ENCODE results near the gene AANAT. TPM values are rescaled to one million over a fixed set of nuclear protein-coding genes. Genes with fewer than 3 reads are reported as not detected.
A peak's percentile ranks its signal among the peaks of the same experiment; 100 is the strongest.

AANAT gene
- total RNA-seq, 1 donor from 2014 or later: not detected

- Mint-ChIP-seq H3K4me3 (ENCODE audit: unreplicated experiment) (no peak overlapping the region), H3K9me3 (ENCODE audit: unreplicated experiment) (no peaks in the 10 kb centered on the region), H3K27ac (ENCODE audit: unreplicated experiment) (no peak overlapping the region), H3K27me3 (ENCODE audit: unreplicated experiment) (peaks cover 12% of the 10 kb centered on the region), H3K4me1 (ENCODE audit: unreplicated experiment) (no peaks in the 10 kb centered on the region), H3K36me3 (ENCODE audit: low read depth, unreplicated experiment) (peaks cover 17% of the 10 kb centered on the region)
- TF ChIP-seq CTCF (IDR thresholded peaks at IDR 0.05; ENCODE audit: unreplicated experiment): no peak
- DNase-seq (ENCODE audit: low spot score): no peak
Observed at GRCh38 chr17:76472258-76472645, 4.8 kb downstream of the AANAT start.

DNA sequence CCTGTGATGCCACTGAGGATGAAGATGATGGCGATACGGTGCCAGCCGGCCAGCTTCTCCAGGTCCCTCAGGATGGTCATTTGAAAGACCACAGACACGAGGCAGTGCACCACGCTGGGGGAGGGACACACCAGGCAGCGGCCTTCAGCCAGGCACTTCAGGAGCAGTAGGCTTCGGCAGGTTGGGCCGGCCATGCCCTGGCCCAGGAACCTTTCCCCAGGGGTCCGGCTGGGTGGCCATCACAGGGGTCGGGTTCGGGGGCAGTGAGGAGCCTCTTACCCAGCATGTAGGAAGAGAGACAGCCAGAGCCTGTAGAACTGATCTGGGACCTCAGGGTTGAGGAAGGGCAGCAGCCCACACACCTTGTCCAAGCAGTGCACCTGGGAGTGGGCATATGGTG, 5.3 kb downstream of the AANAT start:
- Mint-ChIP-seq H3K4me1 (ENCODE audit: unreplicated experiment) (no peaks in the 10 kb centered on the region), H3K27ac (ENCODE audit: unreplicated experiment) (no peak overlapping the region), H3K4me3 (ENCODE audit: unreplicated experiment) (no peak overlapping the region), H3K36me3 (ENCODE audit: low read depth, unreplicated experiment) (peaks cover 17% of the 10 kb centered on the region), H3K9me3 (ENCODE audit: unreplicated experiment) (no peaks in the 10 kb centered on the region), H3K27me3 (ENCODE audit: unreplicated experiment) (peaks cover 15% of the 10 kb centered on the region)
- DNase-seq (ENCODE audit: low spot score): no peak
- no peak for TF ChIP-seq CTCF (IDR thresholded peaks at IDR 0.05; ENCODE audit: unreplicated experiment)

DNA sequence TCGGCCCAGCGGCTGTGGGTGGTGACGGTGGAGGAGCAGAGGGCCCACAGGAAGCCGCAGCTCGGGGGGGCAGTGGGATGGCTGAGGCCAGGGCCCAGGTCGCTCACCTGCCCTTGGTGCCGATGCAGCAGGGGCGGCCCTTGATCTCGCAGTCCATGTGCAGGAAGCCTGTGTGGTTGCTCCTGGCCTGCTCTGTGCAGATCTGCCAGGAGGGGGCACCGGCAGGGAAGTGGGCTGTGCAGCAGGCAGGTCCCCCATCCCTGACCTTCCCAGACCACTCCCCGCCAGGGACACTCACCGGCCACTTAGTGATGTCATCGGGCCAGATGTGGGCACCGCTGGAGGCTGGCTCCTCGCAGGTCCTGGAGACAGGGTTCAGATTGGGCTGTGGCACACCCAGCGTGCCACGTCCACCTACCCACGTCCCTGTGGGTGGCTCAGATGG, 6.2 kb downstream of the AANAT start:
- Mint-ChIP-seq H3K9me3 (ENCODE audit: unreplicated experiment) (no peaks in the 10 kb centered on the region), H3K27me3 (ENCODE audit: unreplicated experiment) (peaks cover 17% of the 10 kb centered on the region), H3K4me3 (ENCODE audit: unreplicated experiment) (no peak overlapping the region), H3K4me1 (ENCODE audit: unreplicated experiment) (no peaks in the 10 kb centered on the region), H3K36me3 (ENCODE audit: low read depth, unreplicated experiment) (peaks cover 17% of the 10 kb centered on the region), H3K27ac (ENCODE audit: unreplicated experiment) (no peak overlapping the region)
- peak; percentile 66 for DNase-seq (ENCODE audit: low spot score)
- TF ChIP-seq CTCF (IDR thresholded peaks at IDR 0.05; ENCODE audit: unreplicated experiment): peak; percentile 44

DNA sequence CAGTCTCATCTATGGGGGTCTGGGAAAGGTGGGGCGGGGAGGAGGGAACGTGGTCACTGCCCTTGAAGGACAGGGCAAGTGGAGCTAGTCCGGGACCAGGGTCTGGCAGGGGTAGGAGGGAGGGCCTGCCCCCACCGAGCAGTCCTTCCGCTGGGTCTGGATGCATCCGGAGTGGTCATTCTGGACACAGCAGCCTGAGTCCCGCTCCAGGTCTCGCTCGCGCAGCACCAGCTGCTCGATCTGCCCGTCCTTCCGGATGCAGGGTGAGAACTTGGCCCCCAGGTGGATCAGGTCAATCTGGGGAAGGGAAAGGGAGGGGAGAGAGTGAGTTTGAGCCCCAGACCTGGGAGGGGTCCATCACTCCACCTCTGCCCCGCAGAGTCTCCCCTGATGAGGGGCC, 6.8 kb downstream of the AANAT start:
- H3K4me3 Mint-ChIP-seq (ENCODE audit: unreplicated experiment): no peak overlapping the region
- no peak for TF ChIP-seq CTCF (IDR thresholded peaks at IDR 0.05; ENCODE audit: unreplicated experiment)
- no peaks in the 10 kb centered on the region for H3K4me1 Mint-ChIP-seq (ENCODE audit: unreplicated experiment)
- no peaks in the 10 kb centered on the region for H3K9me3 Mint-ChIP-seq (ENCODE audit: unreplicated experiment)
- H3K27ac Mint-ChIP-seq (ENCODE audit: unreplicated experiment): no peak overlapping the region
- H3K27me3 Mint-ChIP-seq (ENCODE audit: unreplicated experiment): peaks cover 18% of the 10 kb centered on the region
- DNase-seq (ENCODE audit: low spot score): no peak
- H3K36me3 Mint-ChIP-seq (ENCODE audit: low read depth, unreplicated experiment): peaks cover 17% of the 10 kb centered on the region

DNA sequence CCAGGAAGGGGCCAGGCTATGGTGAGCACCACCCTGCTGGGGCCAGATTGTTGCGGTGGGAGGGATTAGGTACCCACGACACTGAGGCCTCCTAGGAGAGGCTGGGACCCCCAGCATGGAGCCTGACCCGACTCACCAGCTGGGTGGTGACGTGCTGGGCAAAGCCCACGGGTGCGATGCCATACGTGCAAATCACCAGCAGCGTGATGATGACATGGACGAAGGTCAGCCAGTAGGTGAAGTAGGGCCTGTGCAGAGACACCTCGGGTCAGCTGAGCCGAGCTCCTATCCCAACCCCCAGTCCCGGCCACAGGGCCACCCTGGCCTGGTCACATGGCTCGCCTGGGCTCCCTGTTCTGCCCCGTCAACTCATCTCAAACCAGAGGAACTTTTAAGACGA, 7.5 kb downstream of the AANAT start:
- DNase-seq (ENCODE audit: low spot score): no peak
- Mint-ChIP-seq H3K36me3 (ENCODE audit: low read depth, unreplicated experiment) (peaks cover 17% of the 10 kb centered on the region), H3K27ac (ENCODE audit: unreplicated experiment) (no peak overlapping the region), H3K9me3 (ENCODE audit: unreplicated experiment) (no peaks in the 10 kb centered on the region), H3K4me3 (ENCODE audit: unreplicated experiment) (no peak overlapping the region), H3K4me1 (ENCODE audit: unreplicated experiment) (no peaks in the 10 kb centered on the region), H3K27me3 (ENCODE audit: unreplicated experiment) (peaks cover 18% of the 10 kb centered on the region)
- no peak for TF ChIP-seq CTCF (IDR thresholded peaks at IDR 0.05; ENCODE audit: unreplicated experiment)

Measured in endothelial cell (in vitro differentiated cells).